HG03103 (cell line): Measurements from ENCODE around the gene CNPY1.

ENCODE experiments used
- ATAC-seq: cut with Tn5 transposase; IDR thresholded peaks from one replicate; pipeline ENCODE4 v1.9.1; 2021; ENCODE audit warnings: low read depth; ENCODE audit not compliant: unreplicated experiment

Gene CNPY1

GRCh38 chr7:155470686-155471638, 75.4 kb downstream of the CNPY1 start:
- no peak for ATAC-seq

- ATAC-seq = no peak
Measured at GRCh38 chr7:155470186-155470487, 76.2 kb downstream of the CNPY1 start.

DNA sequence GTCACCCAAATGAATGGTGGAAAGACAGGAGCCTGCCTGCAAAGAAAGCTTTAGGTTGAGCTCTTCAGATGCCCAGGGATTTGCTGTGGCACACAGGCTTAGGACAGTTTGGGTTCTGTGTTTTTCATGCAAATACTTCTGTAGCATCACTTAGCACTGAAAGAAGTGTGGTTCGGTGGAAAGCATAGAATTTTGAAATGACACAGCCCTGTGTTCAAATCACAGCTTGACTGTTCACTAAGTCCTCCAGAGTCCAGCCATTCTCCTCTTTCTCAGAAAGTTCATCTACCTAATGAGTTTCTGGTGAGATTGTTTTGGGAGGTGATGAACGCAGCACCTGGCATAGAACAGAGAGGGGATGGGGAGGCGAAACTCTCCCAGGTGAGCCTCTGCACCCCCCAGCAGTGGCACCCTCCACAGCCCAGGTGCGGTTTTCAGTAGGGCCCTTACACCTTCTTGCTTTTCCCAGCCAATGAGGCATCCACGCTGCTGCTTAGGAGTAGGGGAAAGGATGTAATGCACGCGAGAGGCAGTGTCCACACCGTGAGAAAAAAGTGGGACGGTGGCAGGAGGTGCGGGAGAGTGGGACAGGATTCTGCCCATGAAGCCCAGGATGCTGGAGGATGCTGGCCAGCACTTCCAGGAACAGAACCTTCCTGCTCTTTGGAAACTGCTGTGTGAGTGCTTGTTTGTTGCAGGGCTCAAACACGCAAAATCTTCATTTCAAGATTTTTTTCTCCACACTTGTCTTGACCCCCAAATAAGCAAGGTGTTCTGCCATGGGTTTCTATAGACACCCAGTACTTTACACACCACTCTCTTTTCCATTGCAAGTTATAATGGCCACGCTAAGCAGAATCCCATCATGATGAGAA, 76.8 kb downstream of the CNPY1 start:
- no peak for ATAC-seq

DNA sequence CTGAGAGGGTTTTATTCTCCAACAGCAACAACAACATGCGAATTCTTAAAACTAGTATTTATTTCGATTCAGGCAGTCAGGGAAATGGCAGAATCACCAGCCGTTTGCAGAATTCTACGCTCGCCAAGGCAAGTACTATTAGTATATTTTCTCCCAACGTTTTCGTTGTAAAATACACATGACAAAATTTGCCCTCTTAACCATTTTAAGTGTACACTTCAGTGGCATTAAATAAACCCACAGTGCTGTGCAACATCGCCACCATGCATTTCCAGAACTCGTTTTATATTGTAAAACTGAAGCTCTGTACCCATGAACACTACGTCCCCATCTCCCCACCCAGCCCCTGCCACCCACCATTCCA, 77.6 kb downstream of the CNPY1 start:
- ATAC-seq = no peak

DNA sequence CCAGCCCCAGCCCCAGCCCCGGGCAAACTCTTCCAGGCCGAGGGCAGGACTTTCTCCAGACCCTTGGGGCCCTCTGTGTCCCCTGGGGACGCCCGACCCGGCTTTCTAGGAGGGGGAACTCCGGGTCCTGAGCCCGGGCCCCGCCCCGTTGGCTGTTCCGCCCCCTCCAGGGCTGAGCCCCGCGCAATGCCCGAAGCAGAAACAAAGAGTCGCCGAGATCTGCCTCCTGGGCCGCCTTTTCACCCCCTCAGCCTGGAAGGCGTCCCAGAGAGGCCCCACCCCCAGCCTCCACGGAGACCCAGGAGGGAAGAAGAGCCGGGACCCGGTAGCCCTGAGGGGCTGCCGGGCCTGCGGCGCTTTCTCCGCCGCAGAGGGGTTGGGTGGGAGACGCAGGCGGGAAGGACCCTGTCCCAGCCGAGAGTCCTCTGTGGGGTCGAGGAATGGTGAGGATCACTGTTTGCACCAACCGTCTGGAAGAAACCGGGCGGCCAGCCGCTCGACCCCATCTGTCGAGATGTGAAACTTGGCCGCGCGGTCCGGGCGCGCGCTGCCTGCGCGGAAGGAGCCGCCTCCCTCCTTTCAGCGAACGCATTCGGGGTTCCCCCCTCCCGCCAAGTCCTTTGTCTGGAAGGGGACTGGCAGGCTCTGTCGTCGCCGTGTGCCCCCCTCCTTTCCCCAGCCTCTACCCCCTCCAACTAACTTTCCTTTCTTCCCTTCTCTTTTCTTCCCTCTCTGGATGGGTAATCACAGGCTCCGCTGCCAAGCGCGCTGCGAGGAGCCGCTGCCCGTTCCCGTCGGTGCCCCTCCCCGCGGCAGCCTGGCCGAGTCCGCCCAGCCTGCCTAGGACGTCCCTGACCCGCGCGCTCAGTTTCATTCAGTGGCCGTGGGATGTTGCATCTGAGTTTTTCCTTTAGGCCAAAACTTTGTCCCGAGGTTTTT, 78.2 kb downstream of the CNPY1 start:
- no peak for ATAC-seq

DNA sequence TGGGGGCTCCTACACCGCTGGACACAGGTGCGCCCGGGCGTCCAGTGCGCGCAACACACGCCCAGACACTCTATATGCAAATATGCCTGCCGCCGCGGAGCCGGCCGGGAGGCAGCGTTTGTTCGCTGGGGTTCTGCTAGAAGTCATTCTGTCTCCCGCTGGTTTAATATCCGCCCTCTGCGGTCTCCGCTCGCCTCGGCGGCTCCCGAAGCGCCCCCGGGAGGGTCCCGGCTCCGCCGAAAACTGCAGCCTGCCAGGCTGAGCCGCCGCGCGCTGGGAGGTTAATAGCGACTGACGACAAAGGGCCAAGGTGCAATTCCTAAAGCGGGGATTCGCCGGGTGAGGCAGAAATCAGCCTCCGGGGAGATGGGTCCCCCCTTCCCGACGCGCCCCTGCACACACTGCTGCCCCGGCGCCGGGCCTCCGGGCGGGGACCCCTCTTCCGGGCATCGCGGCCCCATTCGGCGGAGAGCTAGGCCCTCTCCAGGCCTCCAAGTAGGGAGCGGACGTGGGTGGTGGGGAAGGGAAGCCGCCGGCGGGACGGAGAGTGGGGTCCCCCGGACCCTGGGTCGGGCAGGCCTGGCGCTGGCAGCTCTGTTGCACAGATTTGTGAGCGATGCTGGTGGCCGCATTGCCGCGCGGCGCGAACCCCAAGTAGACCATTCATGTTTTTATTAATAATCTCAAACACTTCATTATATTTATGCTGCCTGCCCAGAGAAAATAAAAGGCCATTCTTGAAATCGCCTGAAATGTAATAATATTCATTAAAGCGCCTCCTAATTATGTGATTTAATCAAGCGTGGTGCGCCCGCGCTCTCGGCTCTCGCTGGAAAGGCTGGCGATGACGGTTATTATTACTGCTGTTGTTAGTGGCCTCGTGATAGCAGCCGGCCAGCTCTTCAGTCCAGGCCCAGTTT, 79.3 kb downstream of the CNPY1 start:
- no peak for ATAC-seq

DNA sequence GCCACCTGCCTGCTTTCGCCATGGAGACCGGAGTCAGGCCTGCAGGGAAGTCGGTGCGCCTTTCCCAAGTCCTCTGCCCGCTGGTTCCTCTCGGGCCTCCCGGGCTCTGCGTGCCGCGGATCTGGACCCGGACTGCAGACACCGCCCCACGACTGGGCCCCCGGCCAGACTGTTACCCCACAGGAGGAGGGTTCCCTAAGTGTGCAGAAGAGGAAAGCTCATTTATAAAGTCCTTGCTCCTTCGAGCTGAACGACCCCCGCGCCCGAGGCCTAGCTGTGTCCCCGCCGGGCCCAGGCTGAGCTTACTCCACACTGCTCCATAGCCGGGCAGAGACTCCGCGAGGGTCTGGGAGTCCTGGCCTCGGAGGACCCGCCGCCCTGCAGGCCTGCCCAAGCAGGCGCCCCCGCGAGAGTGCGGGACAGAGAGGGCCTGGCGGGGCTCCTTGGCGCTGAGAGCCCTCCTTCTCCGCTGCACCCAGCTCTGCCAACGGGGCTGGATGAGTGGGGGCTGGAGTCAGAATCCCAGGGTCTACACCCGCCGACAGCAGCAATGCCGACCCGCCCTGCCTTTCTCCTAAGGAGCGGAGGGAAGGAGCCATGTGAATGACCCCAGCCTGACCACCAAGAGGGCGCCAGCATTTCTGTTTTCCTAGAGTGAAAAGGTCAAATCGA, 80.1 kb downstream of the CNPY1 start:
- no peak for ATAC-seq

- no peak for ATAC-seq
Measured at GRCh38 chr7:155465761-155466141, 80.6 kb downstream of the CNPY1 start.

DNA sequence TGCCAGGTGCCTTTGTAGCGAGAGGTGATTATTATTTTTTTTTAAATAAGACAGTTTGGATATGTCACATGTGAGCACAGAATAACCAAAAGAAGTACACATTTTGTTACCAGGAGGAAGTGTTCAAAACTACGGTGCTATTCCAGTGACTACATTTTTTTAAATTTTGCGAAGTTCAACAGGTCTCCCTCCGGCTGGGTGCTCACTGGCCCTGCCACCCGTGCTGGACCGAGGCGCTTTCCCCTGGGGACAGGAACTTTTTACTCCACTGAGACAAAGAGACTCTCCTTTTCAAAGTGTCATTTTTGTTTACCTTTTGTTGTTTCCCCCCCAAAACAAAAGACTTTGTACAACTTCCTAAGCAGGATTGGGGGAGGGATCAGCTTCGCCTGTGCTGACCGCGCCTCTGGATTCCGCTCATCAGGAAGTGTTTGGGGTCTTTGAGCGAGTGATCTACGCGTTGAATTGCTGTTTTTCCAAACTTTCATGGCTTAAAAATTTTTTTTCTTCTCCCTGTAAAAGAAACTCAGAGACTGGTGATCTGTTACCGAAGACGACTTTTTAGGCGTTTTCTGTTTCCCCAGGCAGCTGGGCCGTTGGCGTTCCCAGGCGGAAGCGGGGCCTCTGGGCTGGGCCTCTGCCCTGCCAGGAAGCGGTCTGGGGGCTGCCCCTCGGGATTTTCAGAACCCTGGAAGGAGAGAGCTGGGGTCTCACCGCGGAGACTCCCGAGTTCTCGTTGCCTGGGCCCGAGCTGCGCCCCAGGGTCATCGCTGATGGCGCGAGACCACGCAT, 81.2 kb downstream of the CNPY1 start:
- ATAC-seq = no peak

- ATAC-seq = no peak
Measured at GRCh38 chr7:155464183-155464582, 82.2 kb downstream of the CNPY1 start.

DNA sequence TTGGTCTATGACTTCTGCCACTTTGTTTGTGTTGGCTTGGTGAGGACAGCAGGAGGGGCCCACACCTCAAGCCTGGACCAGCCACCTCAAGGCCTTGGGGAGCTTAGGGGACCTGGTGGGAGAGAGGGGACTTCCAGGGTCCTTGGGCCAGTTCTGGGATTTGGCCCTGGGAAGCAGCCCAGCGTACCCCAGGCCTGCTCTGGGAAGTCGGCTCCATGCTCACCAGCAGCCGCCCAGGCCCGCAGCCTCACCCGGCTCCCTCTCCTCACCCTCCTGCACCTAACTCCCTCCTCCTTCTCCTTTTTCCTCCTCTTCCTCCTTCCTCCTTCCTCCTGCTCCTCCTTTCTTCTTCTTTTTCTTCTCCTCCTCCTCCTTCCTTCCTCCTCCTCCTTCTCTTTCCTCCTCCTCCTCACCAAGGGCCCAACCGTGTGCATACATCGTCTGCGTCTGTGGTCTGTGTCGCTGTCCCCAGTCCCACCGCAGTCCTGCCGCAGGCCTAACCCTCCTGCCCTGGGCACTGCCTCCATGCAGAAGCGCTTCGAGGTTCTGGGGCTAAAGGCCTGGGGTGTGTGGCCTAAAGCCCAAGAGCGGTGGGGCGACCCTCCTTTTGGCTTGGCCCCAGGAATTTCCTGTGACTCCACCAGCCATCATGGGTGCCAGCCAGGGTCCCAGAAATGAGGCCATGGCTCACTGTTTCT, 83.1 kb downstream of the CNPY1 start:
- no peak for ATAC-seq

DNA sequence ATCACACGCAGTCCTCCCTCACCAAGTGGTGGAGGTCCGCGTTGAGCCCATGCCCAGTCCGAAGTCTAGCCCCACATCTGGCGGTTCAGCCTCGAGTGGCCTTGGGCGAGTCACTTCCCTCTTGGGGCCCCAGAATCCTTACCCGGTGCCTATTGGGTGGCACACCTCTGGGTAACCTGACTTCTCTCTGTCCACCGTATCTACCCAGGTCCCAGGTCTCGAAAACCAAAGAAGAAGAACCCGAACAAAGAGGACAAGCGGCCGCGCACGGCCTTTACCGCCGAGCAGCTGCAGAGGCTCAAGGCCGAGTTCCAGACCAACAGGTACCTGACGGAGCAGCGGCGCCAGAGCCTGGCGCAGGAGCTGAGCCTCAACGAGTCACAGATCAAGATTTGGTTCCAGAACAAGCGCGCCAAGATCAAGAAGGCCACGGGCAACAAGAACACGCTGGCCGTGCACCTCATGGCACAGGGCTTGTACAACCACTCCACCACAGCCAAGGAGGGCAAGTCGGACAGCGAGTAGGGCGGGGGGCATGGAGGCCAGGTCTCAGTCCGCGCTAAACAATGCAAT, 84.1 kb downstream of the CNPY1 start:
- no peak for ATAC-seq

- no peak for ATAC-seq
Measured at GRCh38 chr7:155461631-155462030, 84.7 kb downstream of the CNPY1 start.

GRCh38 chr7:155460926-155461613, 85.3 kb downstream of the CNPY1 start:
- ATAC-seq = no peak

DNA sequence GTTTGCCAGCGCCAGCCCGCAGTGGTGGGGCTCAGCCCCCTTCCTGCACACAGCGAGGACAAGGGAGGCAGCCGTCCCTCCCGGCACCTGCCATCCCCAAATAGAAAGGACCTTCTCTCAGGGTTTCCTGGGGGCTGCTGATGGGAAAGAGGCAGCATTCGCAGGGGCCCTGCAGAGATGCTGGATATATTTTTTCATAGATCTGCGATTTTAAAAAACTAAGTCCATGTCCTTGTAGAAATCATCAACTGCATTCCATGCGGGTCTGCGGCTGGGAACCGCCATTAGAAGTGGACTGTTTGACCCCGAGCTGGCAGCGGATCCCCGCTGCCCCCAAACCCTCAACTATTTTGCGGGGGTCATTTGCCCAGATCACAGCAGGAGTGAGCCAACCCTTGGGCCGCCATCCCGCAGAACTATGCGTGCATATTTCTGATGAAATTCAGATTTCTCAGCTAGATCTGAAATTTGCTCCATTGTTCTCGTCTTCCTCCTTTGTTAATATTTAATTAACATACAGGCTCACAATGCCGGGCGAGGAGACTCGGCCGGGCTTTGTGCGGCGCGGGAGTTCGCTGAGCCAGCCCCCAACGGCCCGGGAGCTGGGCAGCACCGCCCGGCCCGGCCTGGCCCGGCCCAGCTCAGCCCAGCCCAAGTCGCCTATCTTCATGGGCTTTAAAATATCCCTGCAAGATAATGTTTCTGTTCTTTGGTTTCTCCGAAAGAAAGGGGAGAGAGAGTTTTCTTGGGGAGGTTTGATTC, 86.5 kb downstream of the CNPY1 start:
- ATAC-seq = no peak
